Neural progenitor cell (in vitro differentiated cells): ENCODE measurements around the gene TDRKH. TPM values are rescaled to one million over a fixed set of nuclear protein-coding genes. Genes with fewer than 3 reads are reported as not detected.

Experiments used
- DNase-seq: peaks from one replicate; pipeline ENCODE4 v3.0.0-alpha.2; 2016; ENCODE audit warnings: low spot score
- H2AFZ ChIP-seq: fragments of 200-600 bp; sonication (generic); replicated peaks from 2 replicates; pipeline ENCODE4 v1.6.1; 2016; ENCODE audit warnings: antibody characterized with exemption
- H3F3A ChIP-seq: fragments of 200-600 bp; sonication (generic); 2 replicates; pipeline ENCODE4 v1.6.1; 2016; ENCODE audit warnings: antibody characterized with exemption, low read depth
- H3K27ac ChIP-seq: fragments of 200-600 bp; sonication (generic); 2 replicates; pipeline ENCODE4 v1.5.1; 2016; ENCODE audit warnings: mild to moderate bottlenecking
- H3K27me3 ChIP-seq: fragments of 200-600 bp; sonication (generic); 2 replicates; pipeline ENCODE4 v1.6.1; 2016; ENCODE audit warnings: mild to moderate bottlenecking, moderate library complexity
- H3K36me3 ChIP-seq: fragments of 200-600 bp; sonication (generic); 2 replicates; pipeline ENCODE4 v1.5.1; 2016
- H3K4me1 ChIP-seq: fragments of 200-600 bp; sonication (generic); 2 replicates; pipeline ENCODE4 v1.6.1; 2016; ENCODE audit warnings: mixed run types
- H3K4me2 ChIP-seq: fragments of 200-600 bp; sonication (generic); 2 replicates; pipeline ENCODE4 v1.6.1; 2016
- H3K4me3 ChIP-seq: fragments of 200-600 bp; sonication (generic); 2 replicates; pipeline ENCODE4 v1.5.1; 2016
- H3K79me2 ChIP-seq: fragments of 200-600 bp; sonication (generic); 2 replicates; pipeline ENCODE4 v1.6.1; 2016; ENCODE audit warnings: low read depth
- H3K9ac ChIP-seq: fragments of 200-600 bp; sonication (generic); 2 replicates; pipeline ENCODE4 v1.6.1; 2016
- H3K9me3 ChIP-seq: fragments of 200-600 bp; sonication (generic); 2 replicates; pipeline ENCODE4 v1.5.1; 2016; ENCODE audit warnings: low read depth
- H4K20me1 ChIP-seq: fragments of 200-600 bp; sonication (generic); 2 replicates; pipeline ENCODE4 v1.6.1; 2016; ENCODE audit warnings: low read depth
- H3K27ac Mint-ChIP-seq: 3 replicates; pipeline ENCODE4 v1.8.0; 2021; ENCODE audit warnings: mixed read lengths
- H3K27me3 Mint-ChIP-seq: 2 replicates; pipeline ENCODE4 v1.8.0; 2022; ENCODE audit warnings: low read depth, mild to moderate bottlenecking, inconsistent platforms, moderate library complexity, mixed read lengths; ENCODE audit not compliant: insufficient read depth
- H3K36me3 Mint-ChIP-seq: 3 replicates; pipeline ENCODE4 v1.8.0; 2021; ENCODE audit warnings: mixed read lengths
- H3K4me1 Mint-ChIP-seq: 3 replicates; pipeline ENCODE4 v1.8.0; 2021; ENCODE audit warnings: mixed read lengths
- H3K4me3 Mint-ChIP-seq: 3 replicates; pipeline ENCODE4 v1.8.0; 2021; ENCODE audit warnings: mild to moderate bottlenecking, moderate library complexity, mixed read lengths
- H3K9me3 Mint-ChIP-seq: 3 replicates; pipeline ENCODE4 v1.8.0; 2020; ENCODE audit warnings: mixed read lengths
- EZH2 ChIP-seq: fragments of 200-600 bp; sonication (generic); IDR thresholded peaks from 2 replicates; pipeline ENCODE4 v1.6.1; 2017; ENCODE audit warnings: antibody characterized with exemption, mild to moderate bottlenecking, moderate library complexity
- EZH2phosphoT487 ChIP-seq: fragments of 200-600 bp; sonication (generic); IDR thresholded peaks from 2 replicates; pipeline ENCODE4 v1.6.1; 2017; ENCODE audit warnings: antibody characterized with exemption
- total RNA-seq: library from RNA; depleted of rRNA; stranded (reverse); fragments of >200 nt; gene quantifications from 2 replicates; pipeline ENCODE4 v1.2.3, GENCODE V29; 2015; ENCODE audit warnings: low replicate concordance
- TF ChIP-seq, protein P1 (sequence below): fragments of 200-600 bp; sonication (generic); IDR thresholded peaks from 2 replicates; pipeline ENCODE4 v1.5.1; 2017; ENCODE audit warnings: antibody characterized with exemption, mild to moderate bottlenecking

Gene TDRKH
- total RNA-seq, 1 donor from 2014 or later = 26.3 TPM

DNA sequence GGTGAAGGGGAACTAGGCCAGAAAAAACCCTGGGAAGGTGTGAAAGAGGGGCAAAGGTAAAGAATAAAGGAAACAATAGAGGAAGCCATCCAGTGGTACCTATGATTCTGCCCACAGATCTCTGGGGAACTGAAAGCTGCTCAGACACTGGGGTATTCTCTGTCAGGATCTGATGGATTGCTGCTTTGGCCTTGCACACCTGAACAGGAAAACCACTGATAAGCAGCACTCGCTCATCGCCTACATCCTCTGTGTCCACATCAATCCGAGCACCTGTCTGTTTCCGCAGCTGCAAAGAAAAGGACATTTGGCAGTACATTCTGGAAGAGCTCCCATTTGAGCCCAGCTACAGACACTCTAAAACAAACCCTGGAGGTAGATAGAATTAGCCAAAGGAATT lies 10.4 kb downstream of the TDRKH start:
- Mint-ChIP-seq H3K27me3 (no peaks in the 10 kb centered on the region), H3K4me1 (no peaks in the 10 kb centered on the region)

DNA sequence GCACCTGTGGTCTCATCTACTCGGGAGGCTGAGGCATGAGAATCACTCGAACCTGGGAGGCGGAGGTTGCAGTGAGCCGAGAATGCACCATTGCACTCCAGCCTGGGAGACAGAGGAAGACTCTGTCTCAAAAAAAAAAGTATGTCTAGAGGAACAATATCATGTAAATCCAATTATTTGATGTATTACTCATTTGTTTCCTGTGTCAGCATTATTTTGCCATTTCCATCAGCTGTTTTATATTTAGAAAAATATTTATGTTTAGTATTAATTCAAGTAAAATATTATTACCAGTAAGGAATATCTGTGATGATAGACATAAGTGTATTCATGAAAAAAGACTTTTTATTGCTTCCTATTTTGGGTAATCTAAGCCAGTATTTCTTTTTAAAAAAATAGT lies 13.0 kb downstream of the TDRKH start:
- no peaks in the 10 kb centered on the region for H4K20me1 ChIP-seq
- Mint-ChIP-seq H3K27ac (no peak overlapping the region), H3K36me3 (peaks cover 33% of the 10 kb centered on the region), H3K27me3 (no peaks in the 10 kb centered on the region), H3K4me3 (no peak overlapping the region), H3K4me1 (no peaks in the 10 kb centered on the region), H3K9me3 (no peaks in the 10 kb centered on the region)
- H3K27ac ChIP-seq = no peak overlapping the region
- H3K9me3 ChIP-seq = no peaks in the 10 kb centered on the region
- H3K9ac ChIP-seq = no peak overlapping the region
- no peaks in the 10 kb centered on the region for H3K36me3 ChIP-seq
- no peaks in the 10 kb centered on the region for H3K79me2 ChIP-seq
- H3K4me2 ChIP-seq = no peak overlapping the region
- no peak for DNase-seq
- no peaks in the 10 kb centered on the region for H3F3A ChIP-seq
- TF ChIP-seq EZH2phosphoT487 = no peak
- TF ChIP-seq, protein P1, sequence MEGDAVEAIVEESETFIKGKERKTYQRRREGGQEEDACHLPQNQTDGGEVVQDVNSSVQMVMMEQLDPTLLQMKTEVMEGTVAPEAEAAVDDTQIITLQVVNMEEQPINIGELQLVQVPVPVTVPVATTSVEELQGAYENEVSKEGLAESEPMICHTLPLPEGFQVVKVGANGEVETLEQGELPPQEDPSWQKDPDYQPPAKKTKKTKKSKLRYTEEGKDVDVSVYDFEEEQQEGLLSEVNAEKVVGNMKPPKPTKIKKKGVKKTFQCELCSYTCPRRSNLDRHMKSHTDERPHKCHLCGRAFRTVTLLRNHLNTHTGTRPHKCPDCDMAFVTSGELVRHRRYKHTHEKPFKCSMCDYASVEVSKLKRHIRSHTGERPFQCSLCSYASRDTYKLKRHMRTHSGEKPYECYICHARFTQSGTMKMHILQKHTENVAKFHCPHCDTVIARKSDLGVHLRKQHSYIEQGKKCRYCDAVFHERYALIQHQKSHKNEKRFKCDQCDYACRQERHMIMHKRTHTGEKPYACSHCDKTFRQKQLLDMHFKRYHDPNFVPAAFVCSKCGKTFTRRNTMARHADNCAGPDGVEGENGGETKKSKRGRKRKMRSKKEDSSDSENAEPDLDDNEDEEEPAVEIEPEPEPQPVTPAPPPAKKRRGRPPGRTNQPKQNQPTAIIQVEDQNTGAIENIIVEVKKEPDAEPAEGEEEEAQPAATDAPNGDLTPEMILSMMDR = no peak
- no peak for TF ChIP-seq EZH2
- no peaks in the 10 kb centered on the region for H3K27me3 ChIP-seq
- H3K4me1 ChIP-seq = no peaks in the 10 kb centered on the region
- H3K4me3 ChIP-seq = no peak overlapping the region
- H2AFZ ChIP-seq = no peak overlapping the region

More for the DNA sequence above, 10.4 kb downstream of the TDRKH start:
- Histone ChIP-seq H4K20me1 (no peaks in the 10 kb centered on the region), H3K79me2 (no peaks in the 10 kb centered on the region), H3K27ac (no peak overlapping the region), H3K9me3 (no peaks in the 10 kb centered on the region), H2AFZ (no peak overlapping the region), H3K9ac (no peak overlapping the region), H3K4me1 (no peaks in the 10 kb centered on the region), H3K36me3 (no peaks in the 10 kb centered on the region), H3K27me3 (no peaks in the 10 kb centered on the region), H3K4me2 (no peak overlapping the region), H3F3A (no peaks in the 10 kb centered on the region), H3K4me3 (no peak overlapping the region)
- TF ChIP-seq EZH2phosphoT487 = no peak
- TF ChIP-seq EZH2 = no peak
- TF ChIP-seq, protein P1 = no peak
- Mint-ChIP-seq H3K27ac (no peak overlapping the region), H3K9me3 (no peaks in the 10 kb centered on the region), H3K36me3 (peaks cover 33% of the 10 kb centered on the region), H3K4me3 (no peak overlapping the region)
- no peak for DNase-seq

DNA sequence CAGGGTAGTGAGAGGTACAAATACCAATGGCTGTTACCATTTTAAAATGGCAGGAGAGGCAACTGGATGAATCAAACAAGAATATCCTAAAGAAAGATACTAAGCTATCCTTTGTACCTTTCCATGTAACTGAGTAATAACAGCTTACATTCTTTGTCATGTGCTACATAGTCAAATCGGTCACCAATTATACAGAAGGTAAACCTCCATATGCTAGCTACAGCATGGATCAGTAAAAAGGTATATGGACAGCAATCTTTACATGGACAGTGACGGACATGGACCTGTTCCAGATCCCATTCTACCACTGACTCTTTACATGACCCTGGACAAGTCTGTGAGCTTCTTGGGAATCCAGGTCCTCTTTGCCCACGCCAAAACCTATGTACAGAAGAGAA lies 13.6 kb downstream of the TDRKH start:
- H3K4me1 ChIP-seq = no peaks in the 10 kb centered on the region
- H3K9ac ChIP-seq = no peak overlapping the region
- H3K4me2 ChIP-seq = no peak overlapping the region
- no peaks in the 10 kb centered on the region for H3K9me3 Mint-ChIP-seq
- no peak for DNase-seq
- H3K27me3 ChIP-seq = no peaks in the 10 kb centered on the region
- H3K4me3 Mint-ChIP-seq = no peak overlapping the region
- H3K9me3 ChIP-seq = no peaks in the 10 kb centered on the region
- peaks cover 33% of the 10 kb centered on the region for H3K36me3 Mint-ChIP-seq
- H3F3A ChIP-seq = no peaks in the 10 kb centered on the region
- no peaks in the 10 kb centered on the region for H3K79me2 ChIP-seq
- H3K36me3 ChIP-seq = no peaks in the 10 kb centered on the region
- H3K27ac ChIP-seq = no peak overlapping the region
- H3K4me3 ChIP-seq = no peak overlapping the region
- TF ChIP-seq, protein P1 = no peak
- TF ChIP-seq EZH2 (no peak), EZH2phosphoT487 (no peak)
- H3K27me3 Mint-ChIP-seq = no peaks in the 10 kb centered on the region
- H3K27ac Mint-ChIP-seq = no peak overlapping the region
- H3K4me1 Mint-ChIP-seq = no peaks in the 10 kb centered on the region
- no peak overlapping the region for H2AFZ ChIP-seq
- no peaks in the 10 kb centered on the region for H4K20me1 ChIP-seq
